Right ventricle myocardium inferior (tissue), 1 donor: ENCODE data around the gene PSMD9. TPM values are rescaled to one million over a fixed set of nuclear protein-coding genes. Genes with fewer than 3 reads are reported as not detected.
A peak's percentile ranks its signal among the peaks of the same experiment; 100 is the strongest.
"Not testable (repeated sequence)": the region's sequence is repeated elsewhere in the genome, so short reads cannot be mapped to it uniquely, and the experiment has no call there.

Experiments
- ATAC-seq: fragments of 200-7000 bp; cut with Tn5 transposase; one replicate; pipeline ENCODE4 v1.9.1; 2020; ENCODE audit warnings: mild to moderate bottlenecking, moderate library complexity
- DNase-seq: peaks from one replicate; pipeline ENCODE4 v3.0.0; 2021; ENCODE audit errors: missing footprints
- intact Hi-C: fragments of 100-400 bp; cut with DNase I; formaldehyde crosslinking; loops from one replicate; pipeline ENCODE4 v1.11.0; 2022
- long read RNA-seq: library from polyadenylated mRNA; unstranded; transcript quantifications from one replicate; pipeline ENCODE4 v2.0.0, GENCODE V29; 2021
- total RNA-seq: library from RNA; stranded (reverse); fragmentation: NEBNext Ultra II Directional; extraction: Animal tissue kit (Norgen Biotek cat#: 25700); gene quantifications from one replicate; pipeline ENCODE4 v1.2.1, GENCODE V29; 2021
- donor health status: DM: no; HTN: yes; CAD: no; lungs with severe emphysema.

PSMD9 gene
- 35.4 TPM for total RNA-seq
- long read RNA-seq, transcript PSMD9-207 (6 exons, 2,784 nt) = major isoform, 25 of 33 reads
- long read RNA-seq, transcript PSMD9-201 (6 exons, 2,307 nt) = minor isoform, 5 of 33 reads
- long read RNA-seq, partial matches to known transcripts = 0 of 33 reads
- long read RNA-seq, other reads (novel, unspliced or antisense) = 1 of 33 reads

GRCh38 chr12:121888478-121889273 lies at the start of gene PSMD9:
Gene PSMD9 (plus strand): TSS chr12:121888790. CDS start chr12:121888857, 67 bp downstream.
- intact Hi-C loops = loop anchor here (2.0 to 10.0 kb wide), 3 partner anchors 54 to 194 kb away; no protein-coding TSS in a partner anchor
- ATAC-seq = peak; percentile 99

GRCh38 chr12:121839106-121839992 lies 49.2 kb upstream of the PSMD9 start:
- intact Hi-C loops = loop anchor here (10.0 kb wide), 1 partner anchor 45 kb away; the partner anchor contains the start of gene PSMD9
- ATAC-seq = peak; percentile 99

More at GRCh38 chr12:121888478-121889273, at the start of gene PSMD9:
- peak; percentile 99 for DNase-seq

GRCh38 chr12:121839993-121840761 lies 48.4 kb upstream of the PSMD9 start:
- DNase-seq (no peak), ATAC-seq (no peak)
- intact Hi-C loops = loop anchor here (10.0 kb wide), 1 partner anchor 45 kb away; the partner anchor contains the start of gene PSMD9

More at GRCh38 chr12:121839106-121839992, 49.2 kb upstream of the PSMD9 start:
- DNase-seq = peak; percentile 100

- ATAC-seq (no peak), DNase-seq (no peak)
- intact Hi-C loops = no loop called here
Observed at GRCh38 chr12:121843236-121843982, 45.2 kb upstream of the PSMD9 start.

- no peak for ATAC-seq
- no peak for DNase-seq
- intact Hi-C loops = no loop called here
Observed at GRCh38 chr12:121845701-121846100, 42.9 kb upstream of the PSMD9 start.

- ATAC-seq = no peak
- intact Hi-C loops = no loop called here
- no peak for DNase-seq
Observed at GRCh38 chr12:121849211-121849610, 39.4 kb upstream of the PSMD9 start.

- DNase-seq (no peak), ATAC-seq (no peak)
- intact Hi-C loops = no loop called here
Observed at GRCh38 chr12:121849665-121850064, 38.9 kb upstream of the PSMD9 start.

- intact Hi-C loops, DNase-seq, ATAC-seq: not testable (repeated sequence)
Observed at GRCh38 chr12:121852392-121852791, 36.2 kb upstream of the PSMD9 start.

GRCh38 chr12:121857322-121858246 lies 31.0 kb upstream of the PSMD9 start:
- no peak for DNase-seq
- ATAC-seq = no peak
- intact Hi-C loops = no loop called here

GRCh38 chr12:121858318-121858661 lies 30.3 kb upstream of the PSMD9 start:
- ATAC-seq (no peak), DNase-seq (no peak)
- intact Hi-C loops = no loop called here

- ATAC-seq (peak; percentile 92), DNase-seq (peak; percentile 88)
- intact Hi-C loops = no loop called here
Observed at GRCh38 chr12:121858662-121859572, 29.7 kb upstream of the PSMD9 start, which contains the start of gene HPD. Gene HPD (minus strand): TSS chr12:121858859. CDS start chr12:121858823, 36 bp downstream.

GRCh38 chr12:121860257-121860656 lies 28.3 kb upstream of the PSMD9 start:
- intact Hi-C loops = no loop called here
- ATAC-seq (no peak), DNase-seq (no peak)

GRCh38 chr12:121860699-121861098 lies 27.9 kb upstream of the PSMD9 start:
- intact Hi-C loops, ATAC-seq, DNase-seq: not testable (repeated sequence)

GRCh38 chr12:121861636-121862254 lies 26.8 kb upstream of the PSMD9 start:
- intact Hi-C loops = no loop called here
- no peak for DNase-seq
- ATAC-seq = no peak

- intact Hi-C loops = no loop called here
- ATAC-seq (no peak), DNase-seq (no peak)
Observed at GRCh38 chr12:121866331-121866730, 22.3 kb upstream of the PSMD9 start.
